Tibial nerve (tissue), 4 donors: ENCODE measurements around the gene KCNMA1. TPM values are rescaled to one million over a fixed set of nuclear protein-coding genes. Genes with fewer than 3 reads are reported as not detected.

Experiments used
- DNase-seq, 2 donors: peaks; one replicate each; pipeline ENCODE4 v3.0.0-alpha.2; 2019; ENCODE audit warnings: low spot score in 2 of 2
- H3K27ac ChIP-seq, 4 donors: fragments of 200-600 bp; sonication (generic) in 3 of 4; one replicate each; pipeline ENCODE4 v1.5.1; 2017 to 2019; ENCODE audit warnings: mild to moderate bottlenecking in 1 of 4
- H3K27me3 ChIP-seq, 2 donors: fragments of 200-600 bp; sonication (generic) in 1 of 2; one replicate each; pipeline versions ENCODE4 v1.5.1 to v1.6.0; 2017 to 2019
- H3K36me3 ChIP-seq, 3 donors: fragments of 200-600 bp; sonication (generic); one replicate each; pipeline ENCODE4 v1.5.1; 2018 to 2019
- H3K4me1 ChIP-seq, 4 donors: fragments of 200-600 bp; sonication (generic) in 3 of 4; one replicate each; pipeline ENCODE4 v1.5.1; 2017 to 2019
- H3K4me3 ChIP-seq, 4 donors: fragments of 200-600 bp; sonication (generic) in 3 of 4; one replicate each; pipeline ENCODE4 v1.5.1; 2017 to 2019; ENCODE audit warnings: mild to moderate bottlenecking in 1 of 4, moderate library complexity in 1 of 4
- H3K9me3 ChIP-seq, 4 donors: fragments of 200-600 bp; sonication (generic) in 3 of 4; one replicate each; pipeline ENCODE4 v1.5.1; 2017 to 2019
- CTCF ChIP-seq, 5 experiments: fragments of 200-600 bp in 3 of 5; fragments of 450-650 bp in 2 of 5; sonication (generic) in 3 of 5; IDR thresholded peaks; one replicate each; pipeline ENCODE4 v1.5.1; 2016 to 2019; ENCODE audit warnings: antibody characterized with exemption in 5 of 5, mild to moderate bottlenecking in 3 of 5, moderate library complexity in 2 of 5
- EP300 ChIP-seq, 2 donors: sonication (generic); formaldehyde crosslinking; IDR thresholded peaks; one replicate each; pipeline ENCODE4 v1.6.1; 2017; ENCODE audit warnings: antibody characterized with exemption in 2 of 2, mild to moderate bottlenecking in 1 of 2
- POLR2A ChIP-seq, 2 donors: fragments of 450-650 bp; IDR thresholded peaks; one replicate each; pipeline ENCODE4 v1.6.1; 2017; ENCODE audit warnings: antibody characterized with exemption in 2 of 2, mild to moderate bottlenecking in 2 of 2, moderate library complexity in 2 of 2
- WGBS, 2 donors: methylation state at CpG; one replicate each; pipeline ENCODE4 v1.1.5; 2018; 5-methylcytosine and 5-hydroxymethylcytosine counted together
- total RNA-seq, 4 donors: library from RNA; depleted of rRNA; stranded (reverse); fragments of >200 nt; gene quantifications; one replicate each; pipeline ENCODE4 v1.1.0, GENCODE V29; 2016

The KCNMA1 gene
- total RNA-seq, 4 donors from 2014 or later = 10.2 to 19.9 (median 13.7) TPM

GRCh38 chr10:77111611-77112550 is 525.7 kb downstream of the KCNMA1 start:
- DNase-seq = no peak
- TF ChIP-seq POLR2A (IDR thresholded peaks at IDR 0.05) = no peak
- TF ChIP-seq EP300 (IDR thresholded peaks at IDR 0.05) = no peak
- TF ChIP-seq CTCF (IDR thresholded peaks at IDR 0.05) = peak; percentile 68 to 90 (median 83)
- Histone ChIP-seq H3K36me3 (no peaks in the 10 kb centered on the region), H3K27ac (peak overlapping the region in 1 of 4 donors; percentile 50), H3K9me3 (no peaks in the 10 kb centered on the region), H3K4me3 (no peak overlapping the region), H3K27me3 (no peaks in the 10 kb centered on the region), H3K4me1 (peaks cover 0 to 21% (median 2%) of the 10 kb centered on the region in 4 donors)
- WGBS, 2 donors = 50 to 52% methylated on average over 12 of the region's 12 CpGs

GRCh38 chr10:77110757-77111156 is 526.9 kb downstream of the KCNMA1 start:
- Histone ChIP-seq H3K27ac (peak overlapping the region in 1 of 4 donors; percentile 50), H3K9me3 (no peaks in the 10 kb centered on the region), H3K4me3 (no peak overlapping the region), H3K36me3 (no peaks in the 10 kb centered on the region), H3K27me3 (no peaks in the 10 kb centered on the region), H3K4me1 (peaks cover 0 to 32% (median 2%) of the 10 kb centered on the region in 4 donors)
- no peak for TF ChIP-seq POLR2A (IDR thresholded peaks at IDR 0.05)
- no peak for TF ChIP-seq CTCF (IDR thresholded peaks at IDR 0.05)
- TF ChIP-seq EP300 (IDR thresholded peaks at IDR 0.05) = no peak
- 66 to 80% methylated on average over 4 of the region's 4 CpGs for WGBS, 2 donors
- no peak for DNase-seq

- peaks cover 0 to 44% (median 5%) of the 10 kb centered on the region in 4 donors for H3K4me1 ChIP-seq
- H3K27me3 ChIP-seq = no peaks in the 10 kb centered on the region
- no peak for TF ChIP-seq EP300 (IDR thresholded peaks at IDR 0.05)
- no peak for TF ChIP-seq CTCF (IDR thresholded peaks at IDR 0.05)
- no peak for TF ChIP-seq POLR2A (IDR thresholded peaks at IDR 0.05)
- H3K27ac ChIP-seq = no peak overlapping the region
- WGBS, 2 donors = 89 to 90% methylated on average over 9 of the region's 9 CpGs
- H3K4me3 ChIP-seq = no peak overlapping the region
- H3K9me3 ChIP-seq = no peaks in the 10 kb centered on the region
- no peak for DNase-seq
- H3K36me3 ChIP-seq = no peaks in the 10 kb centered on the region
Observed at GRCh38 chr10:77109351-77109994, 528.1 kb downstream of the KCNMA1 start.

GRCh38 chr10:77106676-77107075 is 530.9 kb downstream of the KCNMA1 start:
- Histone ChIP-seq H3K27ac (peak overlapping the region in 2 of 4 donors; percentile 75 to 81), H3K4me1 (peaks cover 0 to 44% (median 5%) of the 10 kb centered on the region in 4 donors), H3K36me3 (no peaks in the 10 kb centered on the region), H3K9me3 (no peaks in the 10 kb centered on the region), H3K27me3 (no peaks in the 10 kb centered on the region), H3K4me3 (no peak overlapping the region)
- 81 to 90% methylated on average over 3 of the region's 3 CpGs for WGBS, 2 donors
- DNase-seq = no peak
- TF ChIP-seq POLR2A (IDR thresholded peaks at IDR 0.05) (no peak), CTCF (IDR thresholded peaks at IDR 0.05) (no peak), EP300 (IDR thresholded peaks at IDR 0.05) (no peak)
